ENCODE measurements around the gene CLEC1A. TPM values are rescaled to one million over a fixed set of nuclear protein-coding genes. Genes with fewer than 3 reads are reported as not detected.

Gene CLEC1A
- total RNA-seq, 1 donor, result not detected

DNA sequence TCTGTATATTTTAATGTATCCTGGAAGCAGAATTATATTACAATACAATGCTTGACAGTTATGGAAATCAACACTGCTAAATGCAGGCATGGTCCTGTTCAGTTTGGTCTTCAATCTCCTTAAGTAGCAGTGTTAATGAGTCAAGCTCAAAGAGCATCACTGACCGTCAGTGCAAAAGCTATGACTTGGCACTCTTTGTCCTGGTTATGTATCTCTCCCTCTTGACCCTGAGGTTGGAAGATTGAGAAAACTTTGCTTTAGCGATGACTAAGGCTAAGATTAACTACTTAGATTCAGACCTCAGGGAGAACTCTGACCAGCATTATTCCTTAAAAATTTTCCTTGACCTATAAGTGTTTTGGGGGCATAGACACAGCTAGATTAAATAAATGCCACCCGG, 20.3 kb upstream of the CLEC1A start:
- H3K4me3 ChIP-seq (ENCODE audit: low read depth, low read length), result no peak overlapping the region
- TF ChIP-seq, protein P1, sequence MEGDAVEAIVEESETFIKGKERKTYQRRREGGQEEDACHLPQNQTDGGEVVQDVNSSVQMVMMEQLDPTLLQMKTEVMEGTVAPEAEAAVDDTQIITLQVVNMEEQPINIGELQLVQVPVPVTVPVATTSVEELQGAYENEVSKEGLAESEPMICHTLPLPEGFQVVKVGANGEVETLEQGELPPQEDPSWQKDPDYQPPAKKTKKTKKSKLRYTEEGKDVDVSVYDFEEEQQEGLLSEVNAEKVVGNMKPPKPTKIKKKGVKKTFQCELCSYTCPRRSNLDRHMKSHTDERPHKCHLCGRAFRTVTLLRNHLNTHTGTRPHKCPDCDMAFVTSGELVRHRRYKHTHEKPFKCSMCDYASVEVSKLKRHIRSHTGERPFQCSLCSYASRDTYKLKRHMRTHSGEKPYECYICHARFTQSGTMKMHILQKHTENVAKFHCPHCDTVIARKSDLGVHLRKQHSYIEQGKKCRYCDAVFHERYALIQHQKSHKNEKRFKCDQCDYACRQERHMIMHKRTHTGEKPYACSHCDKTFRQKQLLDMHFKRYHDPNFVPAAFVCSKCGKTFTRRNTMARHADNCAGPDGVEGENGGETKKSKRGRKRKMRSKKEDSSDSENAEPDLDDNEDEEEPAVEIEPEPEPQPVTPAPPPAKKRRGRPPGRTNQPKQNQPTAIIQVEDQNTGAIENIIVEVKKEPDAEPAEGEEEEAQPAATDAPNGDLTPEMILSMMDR (IDR thresholded peaks at IDR 0.05; ENCODE audit: insufficient read depth, low read depth, low read length), result no peak
- DNase-seq (ENCODE audit: low read depth), result peak; percentile 71

DNA sequence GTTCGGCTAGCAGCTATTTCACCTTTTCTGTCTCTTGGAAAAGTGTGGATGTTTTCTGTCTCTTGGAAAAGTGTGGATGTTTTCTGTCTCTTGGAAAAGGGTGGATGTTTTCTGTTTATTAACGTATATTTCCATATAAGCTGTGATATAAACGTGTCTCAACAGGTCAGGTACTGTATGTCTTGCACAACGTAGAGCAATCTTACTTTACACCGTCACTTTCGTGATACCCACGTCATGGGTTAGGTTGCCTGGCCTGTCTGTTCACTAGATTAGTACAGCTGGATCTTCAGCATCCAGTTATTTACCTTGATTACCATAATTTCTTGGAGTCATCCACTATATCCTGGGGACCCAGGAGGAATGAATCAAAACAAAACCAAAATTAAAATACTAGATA, 17.1 kb upstream of the CLEC1A start:
- peak; percentile 38 for DNase-seq (ENCODE audit: low read depth)
- TF ChIP-seq, protein P1 (IDR thresholded peaks at IDR 0.05; ENCODE audit: insufficient read depth, low read depth, low read length), result no peak
- no peak overlapping the region for H3K4me3 ChIP-seq (ENCODE audit: low read depth, low read length)

DNA sequence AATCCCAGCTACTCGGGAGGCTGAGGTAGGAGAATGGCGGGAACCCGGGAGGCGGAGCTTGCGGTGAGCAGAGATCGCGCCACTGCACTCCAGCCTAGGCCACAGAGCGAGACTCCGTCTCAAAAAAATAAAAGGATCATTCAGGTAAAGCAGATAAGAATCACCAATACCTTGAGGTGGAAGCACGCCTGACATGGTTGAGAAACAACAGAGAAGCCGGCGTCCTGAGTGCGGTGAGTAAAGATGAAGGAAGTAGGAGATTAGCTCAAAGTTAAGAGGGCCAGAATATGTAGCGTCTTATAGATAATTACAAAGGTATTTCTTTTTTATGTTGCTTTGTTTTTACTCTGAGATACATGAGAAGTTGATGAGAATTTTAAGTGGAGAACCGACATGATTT, 16.5 kb upstream of the CLEC1A start:
- DNase-seq (ENCODE audit: low read depth), result no peak
- no peak overlapping the region for H3K4me3 ChIP-seq (ENCODE audit: low read depth, low read length)
- TF ChIP-seq, protein P1 (IDR thresholded peaks at IDR 0.05; ENCODE audit: insufficient read depth, low read depth, low read length), result no peak

DNA sequence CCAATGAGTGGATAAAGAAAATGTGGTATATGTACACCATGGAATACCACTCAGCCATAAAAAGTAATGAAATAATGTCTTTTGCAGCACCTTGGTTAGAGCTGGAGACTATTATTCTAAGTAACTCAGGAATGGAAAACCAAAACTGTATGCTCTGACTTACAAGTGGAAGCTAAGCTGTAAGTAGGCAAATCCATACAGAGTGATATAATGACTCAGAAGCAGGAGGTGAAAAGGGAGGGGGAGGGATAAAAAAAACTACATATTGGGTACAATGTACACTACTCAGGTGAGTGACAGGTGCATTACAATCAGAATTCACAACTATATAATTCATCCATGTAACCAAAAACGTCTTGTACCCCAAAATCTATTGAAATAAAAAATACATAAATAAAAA, 15.1 kb upstream of the CLEC1A start:
- H3K4me3 ChIP-seq (ENCODE audit: low read depth, low read length), result no peak overlapping the region
- no peak for DNase-seq (ENCODE audit: low read depth)
- TF ChIP-seq, protein P1 (IDR thresholded peaks at IDR 0.05; ENCODE audit: insufficient read depth, low read depth, low read length), result no peak

DNA sequence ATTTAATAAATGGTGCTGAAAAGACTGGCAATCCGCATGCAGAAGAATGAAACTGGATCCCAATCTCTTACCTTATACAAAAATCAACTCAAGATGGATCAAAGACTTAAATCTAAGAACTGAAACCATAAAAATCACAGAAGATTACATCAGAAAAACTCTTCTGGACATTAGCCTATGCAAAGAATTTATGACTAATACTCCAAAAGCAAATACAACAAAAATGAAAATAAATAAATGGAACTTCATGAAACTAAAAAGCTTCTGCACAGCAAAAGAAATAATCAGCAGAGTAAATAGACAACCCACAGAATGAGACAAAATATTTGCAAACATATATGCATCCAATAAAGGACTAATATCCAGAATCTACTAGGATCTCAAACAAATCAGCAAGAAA, 14.3 kb upstream of the CLEC1A start:
- no peak overlapping the region for H3K4me3 ChIP-seq (ENCODE audit: low read depth, low read length)
- TF ChIP-seq, protein P1 (IDR thresholded peaks at IDR 0.05; ENCODE audit: insufficient read depth, low read depth, low read length), result no peak
- peak; percentile 40 for DNase-seq (ENCODE audit: low read depth)

DNA sequence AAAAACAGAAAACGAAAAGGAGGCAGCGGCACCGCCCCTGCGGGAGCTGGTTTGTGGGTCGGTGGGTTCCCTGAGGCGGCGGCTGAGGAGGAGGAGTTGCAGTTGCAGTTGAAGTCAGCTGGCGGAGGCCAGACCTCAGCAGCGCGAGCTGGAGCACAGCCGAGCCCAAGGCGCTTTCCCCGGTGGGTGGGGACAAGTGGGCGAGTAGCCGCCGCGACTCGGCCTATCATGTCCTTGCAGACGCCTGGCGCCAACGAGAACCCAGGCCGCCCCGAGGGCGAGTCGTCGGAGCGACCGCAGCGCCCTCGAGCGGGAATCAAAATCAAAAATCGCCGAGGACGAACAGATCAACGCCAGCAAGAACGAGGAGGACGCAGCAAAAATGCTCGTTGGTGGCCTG, 12.7 kb upstream of the CLEC1A start:
- no peak overlapping the region for H3K4me3 ChIP-seq (ENCODE audit: low read depth, low read length)
- DNase-seq (ENCODE audit: low read depth), result no peak
- TF ChIP-seq, protein P1 (IDR thresholded peaks at IDR 0.05; ENCODE audit: insufficient read depth, low read depth, low read length), result no peak

DNA sequence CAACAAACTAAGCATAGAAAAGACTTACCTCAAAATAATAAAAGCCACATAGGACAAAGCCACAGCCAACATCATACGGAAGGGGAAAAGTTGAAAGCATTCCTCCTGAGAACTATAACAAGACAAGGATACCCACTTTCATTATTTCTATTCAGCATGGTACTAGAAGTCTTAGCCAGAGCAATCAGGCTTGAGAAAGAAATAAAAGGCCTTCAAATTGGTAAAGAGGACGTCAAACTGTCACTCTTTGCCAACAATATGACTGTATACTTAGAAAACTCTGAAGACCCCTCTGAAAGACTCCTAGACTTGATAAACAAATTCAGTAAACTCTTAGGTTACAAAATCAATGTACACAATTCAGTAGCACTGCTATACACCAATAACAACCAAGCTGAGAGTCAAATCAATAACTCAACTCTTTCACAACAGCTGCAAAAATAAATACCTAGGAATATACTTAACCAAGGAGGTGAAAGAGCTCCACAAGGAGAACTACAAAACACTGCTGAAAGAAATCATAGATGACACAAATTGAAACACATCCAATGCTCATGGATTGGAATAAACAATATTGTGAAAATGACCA, 11.6 kb upstream of the CLEC1A start:
- no peak overlapping the region for H3K4me3 ChIP-seq (ENCODE audit: low read depth, low read length)
- TF ChIP-seq, protein P1 (IDR thresholded peaks at IDR 0.05; ENCODE audit: insufficient read depth, low read depth, low read length), result no peak
- DNase-seq (ENCODE audit: low read depth), result no peak

All from fibroblast of villous mesenchyme (primary cell).